Measurements from ENCODE around the gene SPDYA.

GRCh38 chr2:28768422-28768821 is 42.2 kb upstream of the SPDYA start:
- TF ChIP-seq GATA3 (IDR thresholded peaks at IDR 0.05; ENCODE audit: low read depth, low read length), result no peak
- TF ChIP-seq GATA2 (IDR thresholded peaks at IDR 0.05; ENCODE audit: low read depth, low read length), result no peak

Measured in SH-SY5Y (cell line).